CD14-positive monocyte (primary cell): ENCODE measurements around the gene RDH13. TPM values are rescaled to one million over a fixed set of nuclear protein-coding genes. Genes with fewer than 3 reads are reported as not detected.

Experiments
- DNase-seq, 3 donors: peaks; one replicate each; pipeline ENCODE4 v3.0.0-alpha.2; 2011 to 2022
- H2AFZ ChIP-seq: 2 replicates; pipeline ENCODE4 v1.6.0; 2012; ENCODE audit warnings: mild to moderate bottlenecking, low read depth, low read length, inconsistent platforms; ENCODE audit not compliant: insufficient read depth, poor library complexity, severe bottlenecking
- H3K27ac ChIP-seq, 2 donors: 1 replicate in 1 of 2; 2 replicates in 1 of 2; pipeline ENCODE4 v1.5.1; 2012 to 2013; ENCODE audit warnings: low read length in 2 of 2, control low read depth in 1 of 2, inconsistent platforms in 1 of 2, low read depth in 1 of 2, mild to moderate bottlenecking in 1 of 2
- H3K27me3 ChIP-seq, 2 donors: one replicate each; pipeline versions ENCODE4 v1.6.0 to v1.6.1; 2011 to 2013; ENCODE audit warnings: low read length in 2 of 2; ENCODE audit not compliant: control insufficient read depth in 2 of 2, insufficient read depth in 2 of 2
- H3K36me3 ChIP-seq, 2 donors: replicated peaks in 1 of 2; 1 replicate in 1 of 2; 2 replicates in 1 of 2; pipeline versions ENCODE4 v1.5.1 to v1.6.1; 2012 to 2013; ENCODE audit warnings: low read length in 2 of 2, control low read depth in 1 of 2, inconsistent platforms in 1 of 2, mild to moderate bottlenecking in 1 of 2; ENCODE audit not compliant: insufficient read depth in 2 of 2, control insufficient read depth in 1 of 2
- H3K4me1 ChIP-seq, 2 donors: 1 replicate in 1 of 2; 2 replicates in 1 of 2; pipeline versions ENCODE4 v1.5.1 to v1.6.1; 2012 to 2013; ENCODE audit warnings: low read length in 2 of 2, control low read depth in 1 of 2, inconsistent platforms in 1 of 2, mild to moderate bottlenecking in 1 of 2, moderate library complexity in 1 of 2; ENCODE audit not compliant: insufficient read depth in 2 of 2, control insufficient read depth in 1 of 2
- H3K4me2 ChIP-seq: replicated peaks from 2 replicates; pipeline ENCODE3; 2012; ENCODE audit warnings: low read length, moderate library complexity, mild to moderate bottlenecking; ENCODE audit not compliant: poor library complexity, severe bottlenecking; ENCODE audit errors: extremely low read depth
- H3K4me3 ChIP-seq, 3 experiments: fragments of 200-600 bp in 1 of 3; sonication (generic) in 1 of 3; replicated peaks in 1 of 3; 1 replicate in 2 of 3; 2 replicates in 1 of 3; pipeline ENCODE4 v1.5.1; 2011 to 2013; ENCODE audit warnings: low read length in 3 of 3, mild to moderate bottlenecking in 3 of 3, control low read depth in 2 of 3, low read depth in 2 of 3, inconsistent platforms in 1 of 3, moderate library complexity in 1 of 3
- H3K79me2 ChIP-seq: 2 replicates; pipeline ENCODE4 v1.6.0; 2012; ENCODE audit warnings: mild to moderate bottlenecking, control low read depth, inconsistent platforms, low read length, moderate library complexity; ENCODE audit not compliant: insufficient read depth
- H3K9ac ChIP-seq: 2 replicates; pipeline ENCODE4 v1.6.0; 2017; ENCODE audit warnings: low read length, mild to moderate bottlenecking; ENCODE audit not compliant: insufficient read depth, poor library complexity, severe bottlenecking
- H3K9me3 ChIP-seq, 2 donors: replicated peaks in 1 of 2; 1 replicate in 1 of 2; 2 replicates in 1 of 2; pipeline versions ENCODE4 v1.5.1 to v1.6.1; 2012 to 2013; ENCODE audit warnings: low read length in 2 of 2, control low read depth in 1 of 2; ENCODE audit not compliant: control insufficient read depth in 1 of 2, insufficient read depth in 1 of 2
- H4K20me1 ChIP-seq: 2 replicates; pipeline ENCODE4 v1.6.0; 2012; ENCODE audit warnings: mild to moderate bottlenecking, low read length, control low read depth, moderate library complexity; ENCODE audit not compliant: insufficient read depth
- H3K27ac Mint-ChIP-seq, 7 donors: one replicate each; pipeline ENCODE4 v1.8.0; 2020; ENCODE audit warnings: mild to moderate bottlenecking in 7 of 7, mixed read lengths in 7 of 7, moderate library complexity in 6 of 7, inconsistent platforms in 2 of 7
- H3K27me3 Mint-ChIP-seq, 3 donors: one replicate each; pipeline ENCODE4 v1.8.0; 2021 to 2022; ENCODE audit warnings: low read depth in 3 of 3, mild to moderate bottlenecking in 3 of 3, mixed read lengths in 3 of 3, moderate library complexity in 3 of 3, inconsistent platforms in 1 of 3
- H3K36me3 Mint-ChIP-seq, 2 donors: one replicate each; pipeline ENCODE4 v1.8.0; 2020; ENCODE audit warnings: mixed read lengths in 2 of 2, inconsistent platforms in 1 of 2, mild to moderate bottlenecking in 1 of 2
- H3K4me1 Mint-ChIP-seq: one replicate; pipeline ENCODE4 v1.8.0; 2020; ENCODE audit warnings: mild to moderate bottlenecking, mixed read lengths
- H3K4me3 Mint-ChIP-seq, 2 donors: one replicate each; pipeline ENCODE4 v1.8.0; 2020; ENCODE audit warnings: mild to moderate bottlenecking in 2 of 2, mixed read lengths in 2 of 2, moderate library complexity in 1 of 2
- H3K9me3 Mint-ChIP-seq, 7 donors: one replicate each; pipeline ENCODE4 v1.8.0; 2020 to 2022; ENCODE audit warnings: mixed read lengths in 7 of 7, mild to moderate bottlenecking in 6 of 7, moderate library complexity in 6 of 7, inconsistent platforms in 2 of 7
- WGBS: methylation state at CpG from one replicate; pipeline ENCODE4 v1.1.5; 2013; ENCODE audit warnings: missing lambda C conversion rate; ENCODE audit not compliant: insufficient coverage; 5-methylcytosine and 5-hydroxymethylcytosine counted together
- intact Hi-C, 2 donors: fragments of 100-400 bp; cut with micrococcal nuclease; formaldehyde crosslinking; loops; one replicate each; pipeline versions ENCODE4 v1.15.0 to v1.15.1; 2023
- polyA plus RNA-seq, 3 donors: library from polyadenylated mRNA; depleted of rRNA in 1 of 3; unstranded in 2 of 3; stranded (reverse) in 1 of 3; fragments of 300-500 nt in 2 of 3; fragments of >200 nt in 1 of 3; fragmentation: Illumina TruSeq in 2 of 3; gene quantifications; 1 replicate in 2 of 3; 2 replicates in 1 of 3; pipeline ENCODE4 v1.2.3, GENCODE V29; 2012 to 2021
- TF ChIP-seq, protein P1 (sequence below): fragments of 200-600 bp; IDR thresholded peaks from one replicate; pipeline ENCODE4 v1.8.0; 2022; ENCODE audit warnings: antibody characterized with exemption, mild to moderate bottlenecking

Gene RDH13
- polyA plus RNA-seq, 3 donors = 1.6 to 4.0 (median 2.3) TPM

DNA sequence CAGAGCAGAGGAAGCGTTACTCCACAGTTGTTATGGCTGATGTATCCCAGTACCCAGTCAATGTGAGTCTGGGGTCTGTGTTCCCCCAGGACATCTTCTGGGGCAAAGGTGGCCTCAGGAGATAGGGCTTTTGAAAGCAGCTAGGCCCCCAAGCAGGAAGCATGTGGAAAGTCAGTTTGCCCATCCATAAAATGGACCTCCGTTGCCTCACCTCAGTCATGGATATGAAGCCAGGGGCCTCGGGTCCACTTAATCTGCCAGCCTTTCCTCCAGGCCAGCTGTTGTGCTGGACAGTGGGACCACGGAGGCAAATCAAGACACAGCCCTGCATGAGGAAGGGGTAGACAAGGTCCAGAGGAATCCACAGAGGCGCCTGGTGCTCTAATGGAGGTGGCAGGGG lies 16.0 kb upstream of the RDH13 start:
- no peak overlapping the region for H3K4me2 ChIP-seq
- H3K36me3 ChIP-seq = no peaks in the 10 kb centered on the region
- H4K20me1 ChIP-seq = peaks cover 7% of the 10 kb centered on the region
- DNase-seq = no peak
- no peak overlapping the region for H3K4me3 ChIP-seq
- no peak overlapping the region for H3K9ac ChIP-seq
- H3K27me3 ChIP-seq = peaks cover 13 to 42% of the 10 kb centered on the region in 2 donors
- WGBS = 91% methylated on average over 5 of the region's 5 CpGs
- H3K27ac ChIP-seq = no peak overlapping the region
- TF ChIP-seq, protein P1, sequence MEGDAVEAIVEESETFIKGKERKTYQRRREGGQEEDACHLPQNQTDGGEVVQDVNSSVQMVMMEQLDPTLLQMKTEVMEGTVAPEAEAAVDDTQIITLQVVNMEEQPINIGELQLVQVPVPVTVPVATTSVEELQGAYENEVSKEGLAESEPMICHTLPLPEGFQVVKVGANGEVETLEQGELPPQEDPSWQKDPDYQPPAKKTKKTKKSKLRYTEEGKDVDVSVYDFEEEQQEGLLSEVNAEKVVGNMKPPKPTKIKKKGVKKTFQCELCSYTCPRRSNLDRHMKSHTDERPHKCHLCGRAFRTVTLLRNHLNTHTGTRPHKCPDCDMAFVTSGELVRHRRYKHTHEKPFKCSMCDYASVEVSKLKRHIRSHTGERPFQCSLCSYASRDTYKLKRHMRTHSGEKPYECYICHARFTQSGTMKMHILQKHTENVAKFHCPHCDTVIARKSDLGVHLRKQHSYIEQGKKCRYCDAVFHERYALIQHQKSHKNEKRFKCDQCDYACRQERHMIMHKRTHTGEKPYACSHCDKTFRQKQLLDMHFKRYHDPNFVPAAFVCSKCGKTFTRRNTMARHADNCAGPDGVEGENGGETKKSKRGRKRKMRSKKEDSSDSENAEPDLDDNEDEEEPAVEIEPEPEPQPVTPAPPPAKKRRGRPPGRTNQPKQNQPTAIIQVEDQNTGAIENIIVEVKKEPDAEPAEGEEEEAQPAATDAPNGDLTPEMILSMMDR = no peak
- peaks cover 48 to 49% of the 10 kb centered on the region in 2 donors for H3K4me1 ChIP-seq
- peak overlapping the region; percentile 31 to 77 for H3K4me3 Mint-ChIP-seq
- peaks cover 39 to 63% (median 47%) of the 10 kb centered on the region in 3 donors for H3K27me3 Mint-ChIP-seq
- intact Hi-C loops = no loop called here
- peaks cover 39% of the 10 kb centered on the region for H3K4me1 Mint-ChIP-seq
- H3K9me3 ChIP-seq = peaks cover 8 to 9% of the 10 kb centered on the region in 2 donors
- peaks cover 7 to 9% of the 10 kb centered on the region in 2 donors for H3K36me3 Mint-ChIP-seq
- H3K27ac Mint-ChIP-seq = no peak overlapping the region
- H2AFZ ChIP-seq = no peak overlapping the region
- H3K79me2 ChIP-seq = no peaks in the 10 kb centered on the region
- H3K9me3 Mint-ChIP-seq = peaks cover 10 to 39% (median 23%) of the 10 kb centered on the region in 7 donors

GRCh38 chr19:55077106-55077505 lies 14.2 kb upstream of the RDH13 start:
- Histone ChIP-seq H4K20me1 (peaks cover 7% of the 10 kb centered on the region), H2AFZ (no peak overlapping the region), H3K27me3 (peaks cover 2 to 25% of the 10 kb centered on the region in 2 donors), H3K4me1 (peaks cover 40 to 44% of the 10 kb centered on the region in 2 donors), H3K79me2 (no peaks in the 10 kb centered on the region), H3K4me2 (no peak overlapping the region), H3K9ac (no peak overlapping the region), H3K9me3 (peaks cover 3 to 6% of the 10 kb centered on the region in 2 donors), H3K4me3 (no peak overlapping the region), H3K27ac (no peak overlapping the region), H3K36me3 (no peaks in the 10 kb centered on the region)
- no CpG with 5 or more reads among the region's 2 CpGs for WGBS
- H3K9me3 Mint-ChIP-seq = peaks cover 6 to 39% (median 22%) of the 10 kb centered on the region in 7 donors
- TF ChIP-seq, protein P1 = no peak
- peaks cover 0 to 2% of the 10 kb centered on the region in 2 donors for H3K36me3 Mint-ChIP-seq
- peak overlapping the region in 1 of 7 donors; percentile 34 for H3K27ac Mint-ChIP-seq
- intact Hi-C loops = no loop called here
- H3K4me1 Mint-ChIP-seq = peaks cover 31% of the 10 kb centered on the region
- no peak for DNase-seq
- H3K27me3 Mint-ChIP-seq = peaks cover 33 to 57% (median 33%) of the 10 kb centered on the region in 3 donors
- no peak overlapping the region for H3K4me3 Mint-ChIP-seq
